ENCODE results near the gene CD52.

Gene CD52

GRCh38 chr1:26317612-26318337, at the start of gene CD52:
CD52 (plus strand) TSS chr1:26317958; CDS start chr1:26318018, 60 bp downstream.
- DNase-seq (ENCODE audit: low read depth) = no peak

- no peak for DNase-seq (ENCODE audit: low read depth)
These were observed 49.2 kb upstream of the CD52 start for GRCh38 chr1:26268290-26269197.

GRCh38 chr1:26269198-26269550, 48.6 kb upstream of the CD52 start:
- no peak for DNase-seq (ENCODE audit: low read depth)

- DNase-seq (ENCODE audit: low read depth) = no peak
These were observed 42.8 kb upstream of the CD52 start for GRCh38 chr1:26274801-26275425.

GRCh38 chr1:26275580-26276431, 42.0 kb upstream of the CD52 start:
- peak; percentile 96 for DNase-seq (ENCODE audit: low read depth)

- no peak for DNase-seq (ENCODE audit: low read depth)
These were observed 41.3 kb upstream of the CD52 start for GRCh38 chr1:26276432-26276838.

GRCh38 chr1:26277261-26277661, 40.5 kb upstream of the CD52 start:
- DNase-seq (ENCODE audit: low read depth) = no peak

- no peak for DNase-seq (ENCODE audit: low read depth)
These were observed 40.0 kb upstream of the CD52 start for GRCh38 chr1:26277719-26278118.

- DNase-seq (ENCODE audit: low read depth) = peak; percentile 65
These were observed 39.5 kb upstream of the CD52 start for GRCh38 chr1:26278303-26278702.

GRCh38 chr1:26278724-26279455, 38.9 kb upstream of the CD52 start:
- DNase-seq (ENCODE audit: low read depth) = peak; percentile 51

- no peak for DNase-seq (ENCODE audit: low read depth)
These were observed 38.1 kb upstream of the CD52 start, which contains the start of gene SH3BGRL3 for GRCh38 chr1:26279456-26280332. SH3BGRL3 (plus strand) TSS chr1:26280086; CDS start chr1:26280156, 70 bp downstream.

- DNase-seq (ENCODE audit: low read depth) = no peak
These were observed 37.3 kb upstream of the CD52 start for GRCh38 chr1:26280333-26281042.

GRCh38 chr1:26281091-26281958, 36.4 kb upstream of the CD52 start:
- DNase-seq (ENCODE audit: low read depth) = no peak

GRCh38 chr1:26281971-26282370, 35.8 kb upstream of the CD52 start:
- DNase-seq (ENCODE audit: low read depth) = no peak

- DNase-seq (ENCODE audit: low read depth) = no peak
These were observed 35.3 kb upstream of the CD52 start for GRCh38 chr1:26282401-26282918.

GRCh38 chr1:26283279-26283853, 34.4 kb upstream of the CD52 start:
- no peak for DNase-seq (ENCODE audit: low read depth)

- no peak for DNase-seq (ENCODE audit: low read depth)
These were observed 33.7 kb upstream of the CD52 start for GRCh38 chr1:26283871-26284596.

Measured in GM04503 (cell line).